Spinal cord (tissue), 10 donors: ENCODE measurements around the gene PLLP. TPM values are rescaled to one million over a fixed set of nuclear protein-coding genes. Genes with fewer than 3 reads are reported as not detected.
A peak's percentile ranks its signal among the peaks of the same experiment; 100 is the strongest.

Experiments used
- DNase-seq, 6 donors: peaks; one replicate each; pipeline versions ENCODE4 v3.0.0 to v3.0.0-alpha.2; 2013 to 2015; ENCODE audit warnings: low spot score in 6 of 6, low read depth in 4 of 6
- H3K27ac ChIP-seq: one replicate; pipeline ENCODE4 v1.5.1; 2013; ENCODE audit warnings: low read depth, low read length, control low read depth
- H3K27me3 ChIP-seq: one replicate; pipeline ENCODE4 v1.6.1; 2013; ENCODE audit warnings: low read length; ENCODE audit not compliant: control insufficient read depth, insufficient read depth
- H3K36me3 ChIP-seq: one replicate; pipeline ENCODE4 v1.6.1; 2013; ENCODE audit warnings: low read length; ENCODE audit not compliant: control insufficient read depth, insufficient read depth
- H3K4me1 ChIP-seq: one replicate; pipeline ENCODE4 v1.6.1; 2013; ENCODE audit warnings: low read length; ENCODE audit not compliant: control insufficient read depth, insufficient read depth
- H3K4me3 ChIP-seq: one replicate; pipeline ENCODE4 v1.5.1; 2013; ENCODE audit warnings: low read depth, low read length, control low read depth
- H3K9me3 ChIP-seq: one replicate; pipeline ENCODE4 v1.6.1; 2013; ENCODE audit warnings: low read length; ENCODE audit not compliant: control insufficient read depth, insufficient read depth
- WGBS: methylation state at CpG from one replicate; pipeline ENCODE4 v1.1.5; 2013; ENCODE audit warnings: missing lambda C conversion rate; ENCODE audit not compliant: insufficient coverage; 5-methylcytosine and 5-hydroxymethylcytosine counted together
- polyA plus RNA-seq, 2 donors: library from polyadenylated mRNA; unstranded; fragments of 120-200 nt; gene quantifications; one replicate each; pipeline ENCODE4 v1.2.1, GENCODE V29; 2013; ENCODE audit not compliant: insufficient read length in 2 of 2
- total RNA-seq, 2 donors: library from RNA; depleted of rRNA in 1 of 2; stranded (reverse); fragments of 120-200 nt in 1 of 2; fragments of >200 nt in 1 of 2; gene quantifications; one replicate each; pipeline versions ENCODE4 v1.2.3 to v1.2.4, GENCODE V29; 2013 to 2014
- donor health status: healthy.

PLLP gene
- total and polyA plus RNA-seq, 4 donors, result 19.1 to 38.1 (median 29.3) TPM

DNA sequence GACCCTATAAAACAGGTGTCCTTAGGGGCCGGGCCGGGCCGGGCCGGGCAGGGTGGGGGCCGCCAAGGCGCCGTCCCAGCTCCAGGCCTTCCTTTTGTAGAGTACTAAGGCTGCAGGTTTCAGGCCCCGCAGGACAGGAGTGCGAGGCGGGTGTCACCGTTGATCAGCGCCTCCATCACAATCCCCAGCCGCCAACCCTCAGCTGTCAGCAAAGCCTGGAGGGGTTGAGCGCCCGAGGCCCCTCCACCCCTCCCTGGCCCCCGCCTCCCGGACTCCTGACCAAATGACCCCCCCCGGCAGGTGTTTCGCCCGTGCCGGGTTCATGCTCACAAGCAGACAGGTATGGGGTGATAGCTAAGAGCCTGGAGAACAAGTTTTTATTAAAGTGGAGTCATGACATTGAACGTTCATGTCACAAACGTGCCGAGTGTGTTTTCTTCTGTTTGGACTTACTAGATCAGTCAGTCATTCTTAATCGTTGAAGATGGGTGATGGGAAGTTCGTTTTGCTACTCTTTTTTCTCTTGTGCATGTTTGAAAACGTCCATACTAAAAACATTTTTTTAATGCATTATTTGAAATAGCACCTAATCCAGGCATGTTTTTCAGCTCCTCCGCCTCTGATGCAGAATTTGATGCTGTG is 38.9 kb downstream of the PLLP start:
- peaks cover 8% of the 10 kb centered on the region for H3K4me1 ChIP-seq
- peak overlapping the region; percentile 79 for H3K4me3 ChIP-seq
- peak overlapping the region; percentile 89 for H3K27ac ChIP-seq
- DNase-seq, result peak in 1 of 6 donors; percentile 33
- H3K9me3 ChIP-seq, result no peaks in the 10 kb centered on the region
- peaks cover 29% of the 10 kb centered on the region for H3K36me3 ChIP-seq
- H3K27me3 ChIP-seq, result no peaks in the 10 kb centered on the region
- under 1% methylated on average over 16 of the region's 28 CpGs for WGBS

DNA sequence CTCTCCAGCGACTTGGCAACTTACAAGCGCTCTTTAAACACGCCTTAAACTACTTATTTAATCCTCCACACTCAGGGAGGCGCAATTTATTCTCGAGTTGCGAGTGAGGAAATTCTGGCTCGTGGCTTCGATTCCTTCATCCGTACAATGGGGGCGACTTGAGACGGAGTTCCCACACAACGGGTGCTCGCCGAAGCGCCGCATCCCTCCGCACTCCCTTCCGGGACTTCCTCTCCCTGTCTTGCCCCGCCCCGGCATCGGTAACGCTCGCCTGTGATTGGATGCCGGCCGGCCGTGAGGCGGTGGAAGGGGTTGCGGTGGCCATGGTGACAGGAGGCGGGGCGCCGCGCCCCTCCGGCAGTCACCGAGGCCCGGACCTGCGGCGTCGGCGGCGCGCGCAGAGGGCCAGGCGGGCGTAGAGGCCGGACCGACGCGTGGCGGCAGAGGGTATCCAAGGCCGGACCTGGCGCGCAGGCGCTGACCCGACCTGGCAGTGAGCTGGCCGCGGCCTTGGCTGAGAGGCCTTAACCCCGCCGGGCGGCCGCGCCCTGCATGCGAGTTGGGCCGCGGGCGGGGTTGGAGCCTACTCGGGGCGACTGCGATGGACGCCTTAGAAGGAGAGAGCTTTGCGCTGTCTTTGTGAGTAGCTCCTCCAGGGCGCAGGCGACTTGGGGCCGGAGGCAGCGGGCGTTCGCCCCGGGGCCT is 39.6 kb downstream of the PLLP start, which contains the start of gene ARL2BP:
ARL2BP (plus strand) TSS at position 493 of the 705 bp plus-strand sequence; CDS start at position 602, 109 bp downstream.
- Histone ChIP-seq H3K27ac (peak within 1 kb of the TSS; percentile 93), H3K27me3 (no peaks in the 10 kb centered on the region), H3K4me1 (peaks cover 8% of the 10 kb centered on the region), H3K36me3 (peaks cover 23% of the 10 kb centered on the region), H3K4me3 (peak within 1 kb of the TSS; percentile 79), H3K9me3 (no peaks in the 10 kb centered on the region)
- under 1% methylated on average over 74 of the region's 77 CpGs for WGBS
- peak; percentile 80 to 99 (median 94) for DNase-seq

DNA sequence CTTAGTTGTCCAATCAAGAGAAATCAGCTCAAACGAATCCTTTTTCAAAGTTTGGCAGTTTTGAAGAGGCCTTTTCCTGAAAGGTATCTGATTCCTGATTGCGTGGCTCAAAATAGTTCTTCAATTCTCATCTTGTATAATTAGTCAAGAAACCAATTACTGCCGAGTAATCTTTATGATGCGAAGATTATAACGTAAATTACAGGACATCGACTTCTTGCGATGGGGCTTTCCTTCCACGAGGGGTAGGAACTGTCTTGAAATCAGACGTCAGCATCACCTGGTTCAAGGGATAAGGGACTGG is 40.1 kb downstream of the PLLP start:
- H3K4me3 ChIP-seq, result peak overlapping the region; percentile 56
- H3K4me1 ChIP-seq, result peaks cover 8% of the 10 kb centered on the region
- H3K36me3 ChIP-seq, result peaks cover 19% of the 10 kb centered on the region
- peak overlapping the region; percentile 93 for H3K27ac ChIP-seq
- WGBS, result 10% methylated on average over 3 of the region's 9 CpGs
- no peaks in the 10 kb centered on the region for H3K27me3 ChIP-seq
- DNase-seq, result no peak
- H3K9me3 ChIP-seq, result no peaks in the 10 kb centered on the region

DNA sequence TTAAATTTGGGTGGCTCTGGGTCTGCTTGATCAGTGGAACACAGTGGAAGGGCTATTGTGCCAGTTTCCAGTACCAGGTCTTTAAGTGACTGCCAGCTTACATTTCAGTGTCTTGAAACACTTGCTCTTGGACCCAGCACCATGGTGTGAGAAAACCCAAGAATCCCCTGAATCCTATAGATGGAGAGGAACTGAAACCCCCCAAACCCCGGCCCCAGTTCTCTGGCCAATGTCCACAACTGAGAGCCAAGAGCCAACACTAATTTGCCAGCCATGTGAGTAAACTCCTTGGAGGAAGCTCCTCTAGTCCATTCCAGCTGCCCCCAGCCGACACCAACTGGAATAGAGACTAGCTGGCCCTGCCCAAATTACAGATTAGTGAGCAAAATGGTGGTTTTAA is 41.8 kb downstream of the PLLP start:
- no peak overlapping the region for H3K27ac ChIP-seq
- H3K27me3 ChIP-seq, result no peaks in the 10 kb centered on the region
- 100% methylated on average over 1 of the region's 2 CpGs for WGBS
- H3K36me3 ChIP-seq, result peaks cover 6% of the 10 kb centered on the region
- no peaks in the 10 kb centered on the region for H3K9me3 ChIP-seq
- H3K4me3 ChIP-seq, result no peak overlapping the region
- H3K4me1 ChIP-seq, result peaks cover 8% of the 10 kb centered on the region
- no peak for DNase-seq

DNA sequence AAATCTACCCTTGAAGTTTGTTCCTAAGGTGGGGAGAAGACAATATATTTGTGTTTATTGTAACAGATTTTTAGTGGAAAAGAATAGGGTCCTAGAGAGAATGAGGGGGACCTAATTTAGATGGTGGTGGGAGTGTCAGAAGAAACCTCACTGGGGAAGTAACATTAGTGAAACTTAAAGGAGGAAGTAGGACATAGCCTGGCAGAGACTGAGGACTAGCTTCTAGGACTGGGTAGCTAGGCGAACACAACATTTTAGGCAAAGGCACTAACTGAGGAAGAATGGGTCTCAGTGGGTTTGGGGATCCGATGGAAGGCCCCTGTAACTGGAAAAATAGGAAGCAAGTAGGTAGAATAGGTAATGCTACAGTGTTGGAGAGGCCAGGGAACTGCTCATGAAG is 43.6 kb downstream of the PLLP start:
- Histone ChIP-seq H3K36me3 (peaks cover under 1% of the 10 kb centered on the region), H3K4me1 (peaks cover 4% of the 10 kb centered on the region), H3K27me3 (no peaks in the 10 kb centered on the region), H3K9me3 (no peaks in the 10 kb centered on the region), H3K4me3 (no peak overlapping the region), H3K27ac (no peak overlapping the region)
- WGBS, result 83% methylated on average over 2 of the region's 2 CpGs
- DNase-seq, result no peak

DNA sequence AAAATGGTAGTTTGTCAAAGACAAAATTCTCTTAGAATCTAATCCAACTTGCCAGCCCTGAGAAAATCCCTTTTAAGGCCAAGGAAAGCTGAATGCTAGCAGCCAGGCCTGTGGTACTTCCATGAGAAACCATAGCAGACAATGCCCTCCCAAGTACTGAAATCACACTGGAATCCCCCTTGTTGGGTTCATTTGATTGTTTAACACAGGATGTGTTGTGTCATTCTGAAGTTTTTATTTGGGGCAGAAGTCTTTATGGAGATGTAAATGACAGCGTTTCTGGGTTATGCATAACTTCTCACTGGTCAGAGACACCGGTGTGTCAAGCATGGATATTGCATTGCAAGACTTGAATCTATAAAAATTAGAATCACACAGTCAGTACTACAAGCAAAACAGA is 45.4 kb downstream of the PLLP start:
- Histone ChIP-seq H3K27ac (no peak overlapping the region), H3K9me3 (no peaks in the 10 kb centered on the region), H3K4me3 (no peak overlapping the region), H3K36me3 (peaks cover 6% of the 10 kb centered on the region), H3K4me1 (peaks cover 2% of the 10 kb centered on the region), H3K27me3 (no peaks in the 10 kb centered on the region)
- DNase-seq, result no peak
- no CpG with 5 or more reads among the region's 2 CpGs for WGBS

DNA sequence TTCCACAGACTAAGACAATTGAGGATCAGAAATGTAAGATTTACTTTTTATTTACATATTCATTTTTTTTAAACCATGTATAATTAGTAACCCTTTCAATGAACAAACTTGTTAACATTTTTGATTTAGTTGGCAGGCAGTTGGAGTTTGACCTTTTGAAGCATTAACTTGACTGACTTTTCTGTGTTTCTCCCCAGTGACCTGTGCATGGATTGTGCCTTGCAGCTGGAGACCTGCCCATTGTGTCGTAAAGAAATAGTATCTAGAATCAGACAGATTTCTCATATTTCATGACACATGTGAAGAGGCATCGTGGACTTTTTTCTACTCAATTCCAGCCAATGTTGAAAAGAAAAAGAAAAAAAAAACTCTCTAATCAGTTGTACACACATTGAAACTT is 45.8 kb downstream of the PLLP start:
- Histone ChIP-seq H3K27me3 (no peaks in the 10 kb centered on the region), H3K4me1 (no peaks in the 10 kb centered on the region), H3K36me3 (peaks cover 10% of the 10 kb centered on the region), H3K9me3 (no peaks in the 10 kb centered on the region), H3K4me3 (no peak overlapping the region), H3K27ac (no peak overlapping the region)
- no CpG with 5 or more reads among the region's 2 CpGs for WGBS
- no peak for DNase-seq

DNA sequence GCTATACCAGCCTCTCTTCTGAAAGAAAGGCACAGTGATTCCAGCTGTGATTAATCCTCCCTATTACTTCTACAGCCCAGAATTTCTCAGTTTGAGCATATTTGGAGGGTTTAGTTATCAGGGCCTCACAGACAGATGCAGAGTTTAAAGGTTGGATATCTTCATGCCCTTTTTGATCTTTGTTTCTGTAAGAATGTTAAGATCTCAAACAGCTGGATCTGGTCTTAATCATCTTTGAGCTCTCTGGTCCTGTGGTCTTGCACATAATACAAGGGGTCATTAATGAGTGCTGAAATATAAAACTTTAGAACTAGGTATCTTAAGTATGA is 48.5 kb downstream of the PLLP start:
- Histone ChIP-seq H3K36me3 (peaks cover 25% of the 10 kb centered on the region), H3K4me3 (no peak overlapping the region), H3K27me3 (no peaks in the 10 kb centered on the region), H3K4me1 (no peaks in the 10 kb centered on the region), H3K27ac (no peak overlapping the region), H3K9me3 (no peaks in the 10 kb centered on the region)
- no peak for DNase-seq

DNA sequence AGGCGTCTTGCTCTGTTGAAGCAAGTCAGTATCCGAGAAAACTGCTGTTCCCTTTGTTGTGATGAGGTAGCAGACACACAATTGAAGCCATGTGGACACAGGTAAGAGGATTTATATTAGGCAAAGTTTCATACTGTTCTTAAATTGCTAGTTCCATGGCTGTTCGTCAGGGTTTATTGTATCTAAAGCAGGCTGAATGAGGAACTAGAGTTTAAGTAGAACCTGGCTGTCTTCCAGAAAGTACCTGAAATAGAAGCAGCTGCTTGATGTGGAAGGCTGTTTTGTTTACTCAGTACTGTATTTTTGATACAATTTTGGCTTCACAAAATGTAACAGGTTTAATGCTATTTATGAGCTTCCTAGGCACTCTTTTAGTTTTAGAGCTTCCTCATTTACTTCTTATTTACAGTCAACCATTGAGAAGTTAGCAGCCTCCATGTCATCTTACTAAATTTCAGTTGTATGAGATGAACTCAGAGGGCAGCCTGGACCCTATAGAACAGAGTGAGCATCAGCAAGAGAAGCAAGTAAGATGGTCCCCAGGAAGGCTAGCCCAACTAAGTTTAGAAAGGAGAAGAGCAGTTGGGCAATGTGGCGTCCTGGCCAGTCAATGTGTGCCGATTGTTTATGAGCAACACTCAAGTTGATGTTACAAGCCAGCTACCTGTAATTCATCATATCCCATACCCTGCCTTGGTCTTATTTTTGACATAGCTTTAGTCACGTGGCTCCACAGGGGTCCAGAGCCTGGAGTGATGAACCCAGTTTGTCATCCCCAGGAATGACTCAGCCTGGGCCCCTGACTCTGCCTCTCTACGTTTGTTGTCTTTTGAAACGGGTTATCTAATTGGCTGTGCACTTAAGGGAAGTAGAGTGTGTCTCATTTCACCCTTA is 49.1 kb downstream of the PLLP start:
- WGBS, result 98% methylated on average over 5 of the region's 8 CpGs
- H3K4me1 ChIP-seq, result no peaks in the 10 kb centered on the region
- H3K4me3 ChIP-seq, result no peak overlapping the region
- H3K36me3 ChIP-seq, result peaks cover 25% of the 10 kb centered on the region
- no peaks in the 10 kb centered on the region for H3K9me3 ChIP-seq
- no peak overlapping the region for H3K27ac ChIP-seq
- DNase-seq, result peak in 1 of 6 donors; percentile 40
- no peaks in the 10 kb centered on the region for H3K27me3 ChIP-seq
